Pons (tissue), 1 donor: Measurements from ENCODE around the gene DCAF17.
"Not testable (repeated sequence)": the region's sequence is repeated elsewhere in the genome, so short reads cannot be mapped to it uniquely, and the experiment has no call there.

Experiments
- DNase-seq: peaks from one replicate; pipeline ENCODE4 v3.0.0-alpha.2; 2016; ENCODE audit warnings: low spot score

Gene DCAF17

GRCh38 chr2:171410624-171411023, 23.4 kb upstream of the DCAF17 start:
- DNase-seq: no peak

DNA sequence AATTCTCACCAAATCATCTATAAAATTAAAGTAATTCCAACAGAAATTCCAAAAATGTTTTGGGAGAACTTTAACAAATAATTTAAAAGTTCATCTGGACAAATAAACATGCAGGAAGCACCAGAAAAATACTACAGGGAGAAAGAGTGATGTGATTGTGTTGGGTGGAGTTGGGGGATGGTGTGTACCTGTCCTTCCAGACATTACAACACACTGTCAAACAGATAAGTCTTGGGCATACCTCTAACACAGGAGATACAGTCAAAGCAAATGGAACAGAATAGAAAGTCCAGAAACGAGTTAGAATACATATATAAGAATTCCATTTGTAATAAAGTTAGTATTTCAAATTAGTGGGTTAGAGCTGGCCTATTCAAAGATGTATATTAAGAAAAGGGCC, 22.8 kb upstream of the DCAF17 start:
- no peak for DNase-seq

- DNase-seq: no peak
These were observed 22.1 kb upstream of the DCAF17 start for GRCh38 chr2:171411791-171412483.

- no peak for DNase-seq
These were observed 21.4 kb upstream of the DCAF17 start for GRCh38 chr2:171412571-171413175.

- DNase-seq: not testable (repeated sequence)
These were observed 19.4 kb upstream of the DCAF17 start for GRCh38 chr2:171414645-171415044.

- peak; percentile 95 for DNase-seq
These were observed 17.8 kb upstream of the DCAF17 start for GRCh38 chr2:171416009-171416926.

DNA sequence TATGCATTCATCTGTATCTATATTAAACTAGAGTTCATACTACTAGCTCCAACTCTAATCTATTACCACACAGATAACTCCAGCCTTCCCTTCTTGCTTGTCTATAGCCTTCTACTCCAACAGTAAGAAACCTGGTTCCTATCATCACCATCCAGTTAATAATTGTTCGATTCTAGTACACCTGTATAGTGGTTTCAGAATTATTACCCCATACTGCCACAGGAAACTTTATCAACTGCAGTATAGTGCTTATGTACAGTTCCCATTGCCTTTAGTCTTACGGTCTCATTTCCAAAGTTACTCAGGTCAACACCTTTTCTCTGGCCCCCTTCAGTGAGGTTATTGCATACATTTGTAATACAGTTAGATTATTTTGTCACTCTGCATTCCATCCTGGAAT, 14.7 kb upstream of the DCAF17 start:
- no peak for DNase-seq

DNA sequence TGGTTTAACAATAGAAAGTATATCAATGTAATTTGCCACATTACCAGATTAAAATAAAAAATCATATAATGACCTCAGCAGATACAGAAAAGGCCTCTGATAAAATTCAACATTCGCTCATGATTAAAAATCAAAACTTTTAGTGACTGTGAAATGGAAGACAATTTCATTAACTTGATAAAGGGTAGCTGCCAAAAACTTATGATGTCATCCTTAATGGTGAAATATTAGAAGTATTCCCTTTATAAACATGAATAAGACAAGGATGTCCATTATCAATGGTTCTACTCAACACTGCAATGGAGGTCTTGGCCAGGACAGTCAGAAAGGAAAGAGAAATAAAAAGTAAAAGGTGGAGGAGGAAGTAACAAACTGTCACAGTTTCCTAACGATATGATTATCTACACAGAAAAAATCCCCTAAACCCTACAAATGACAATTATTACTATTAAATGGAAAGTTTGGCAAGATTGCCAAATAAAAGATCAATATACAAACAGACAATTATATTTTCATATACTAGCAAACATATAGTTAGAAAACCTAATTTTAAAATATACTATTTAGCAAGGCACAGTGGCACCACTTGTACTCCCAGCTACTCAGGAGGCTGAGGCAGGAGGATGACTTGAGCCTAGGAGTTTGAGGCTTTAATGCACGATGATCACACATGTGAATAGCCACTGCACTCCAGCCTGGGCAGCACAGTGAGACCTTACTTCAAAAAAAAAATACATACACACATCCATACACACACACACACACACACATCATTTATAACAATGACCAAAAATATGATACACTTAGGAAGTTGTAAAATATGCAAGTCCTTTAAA, 13.1 kb upstream of the DCAF17 start:
- no peak for DNase-seq

- not testable (repeated sequence) for DNase-seq
These were observed 11.1 kb upstream of the DCAF17 start for GRCh38 chr2:171422710-171423495.

- no peak for DNase-seq
These were observed 3.3 kb upstream of the DCAF17 start for GRCh38 chr2:171430516-171431410.

DNA sequence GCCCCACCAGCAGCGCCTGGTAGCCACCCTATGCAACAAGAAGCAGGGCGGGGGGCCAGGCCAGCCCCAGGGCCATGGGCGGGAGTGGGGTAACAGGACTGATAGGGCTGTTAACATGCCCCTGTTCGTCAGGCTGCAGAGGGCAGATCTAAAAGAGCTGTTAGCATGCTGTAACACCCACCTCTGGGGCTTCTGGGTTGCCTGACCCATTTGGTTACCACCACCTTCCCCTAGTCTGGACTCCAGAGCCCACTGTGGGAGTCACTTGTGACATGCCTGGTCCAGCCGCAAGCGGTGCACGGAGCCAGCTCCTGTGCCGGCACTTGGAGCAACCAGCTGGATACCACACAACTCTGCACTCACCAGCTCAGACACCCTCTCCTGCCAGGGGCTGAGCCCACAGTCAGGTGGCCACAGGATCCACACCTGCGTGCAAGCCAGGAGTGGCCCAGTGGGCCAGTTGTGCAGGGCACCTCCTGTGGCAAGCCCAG, 2.3 kb upstream of the DCAF17 start:
- DNase-seq: no peak

DNA sequence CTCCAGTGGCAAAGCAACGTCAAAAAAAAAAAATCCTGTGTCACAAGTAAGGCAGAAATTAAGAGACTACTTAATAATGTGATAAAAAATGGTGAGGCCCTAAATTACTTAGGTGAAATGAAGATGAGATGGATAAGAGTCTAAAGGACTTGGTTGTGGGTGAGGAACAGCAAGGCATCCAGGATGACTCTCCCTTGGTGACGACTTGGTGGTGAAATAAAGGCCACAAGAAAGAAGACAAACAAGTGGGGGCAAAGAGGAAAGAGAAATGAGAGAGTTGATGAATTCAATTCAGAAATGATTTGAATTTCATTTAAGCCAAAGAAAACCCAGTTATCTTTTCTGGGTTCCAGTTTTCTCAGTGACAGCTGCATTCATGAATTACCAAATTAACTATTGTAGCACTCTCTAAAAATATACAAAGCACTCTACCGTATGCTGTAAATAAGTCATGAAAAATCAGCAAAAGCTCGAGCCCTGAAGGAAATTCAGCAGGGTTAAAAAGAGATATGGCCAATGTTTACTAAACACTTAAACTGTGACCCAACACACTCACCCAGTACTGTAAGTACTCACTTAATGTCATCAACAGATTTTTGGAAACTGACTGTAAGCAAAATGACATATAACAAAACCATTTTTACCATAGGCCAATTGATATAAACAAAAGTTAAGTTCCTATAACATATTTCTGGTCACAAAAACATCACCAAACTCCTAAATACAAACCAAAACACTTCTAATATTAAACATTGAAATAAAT, 1.6 kb upstream of the DCAF17 start:
- DNase-seq: no peak

DNA sequence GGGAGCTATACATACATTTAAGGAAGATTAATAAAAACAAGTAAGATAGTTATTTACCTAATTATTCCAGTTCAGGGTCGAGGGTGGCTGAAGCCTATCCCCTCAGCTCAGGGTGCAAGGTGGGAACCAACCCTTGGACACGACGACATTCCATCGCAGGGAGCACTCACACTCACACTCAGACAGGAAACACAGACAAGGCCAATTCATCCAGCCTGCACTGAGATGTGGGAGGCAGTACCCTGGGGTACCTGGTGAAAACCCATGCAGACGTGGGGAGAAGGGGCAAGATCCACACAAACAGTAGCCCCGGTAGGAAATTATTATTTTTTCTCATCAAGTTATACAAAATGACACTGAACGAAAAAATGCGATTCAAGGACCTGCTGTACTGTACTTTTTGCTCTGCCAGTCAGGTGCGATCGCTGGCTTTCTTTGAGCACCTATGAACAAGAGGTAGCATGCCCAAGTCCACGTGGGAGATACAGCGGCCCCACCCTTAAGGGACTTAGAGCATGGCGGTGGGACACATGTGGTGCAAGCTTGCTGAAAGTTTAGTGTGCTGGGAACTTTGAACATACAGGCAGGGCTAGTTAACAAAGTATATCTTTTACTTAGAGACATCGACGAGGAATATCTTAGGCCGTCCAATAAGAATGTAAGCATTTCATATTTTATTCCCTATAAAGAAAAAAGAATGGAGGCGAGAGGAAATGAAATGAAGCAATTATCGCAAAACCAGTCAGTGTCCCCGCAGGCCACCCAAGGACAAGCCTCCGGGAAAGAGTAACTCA, 860 bp upstream of the DCAF17 start:
- DNase-seq: peak; percentile 31

- no peak for DNase-seq
These were observed 338 bp upstream of the DCAF17 start, which contains the start of gene METTL8 for GRCh38 chr2:171433763-171434012. Gene METTL8, minus strand, starts transcription at chr2:171433990. Its CDS starts 41,805 bp downstream, at chr2:171392185.

DNA sequence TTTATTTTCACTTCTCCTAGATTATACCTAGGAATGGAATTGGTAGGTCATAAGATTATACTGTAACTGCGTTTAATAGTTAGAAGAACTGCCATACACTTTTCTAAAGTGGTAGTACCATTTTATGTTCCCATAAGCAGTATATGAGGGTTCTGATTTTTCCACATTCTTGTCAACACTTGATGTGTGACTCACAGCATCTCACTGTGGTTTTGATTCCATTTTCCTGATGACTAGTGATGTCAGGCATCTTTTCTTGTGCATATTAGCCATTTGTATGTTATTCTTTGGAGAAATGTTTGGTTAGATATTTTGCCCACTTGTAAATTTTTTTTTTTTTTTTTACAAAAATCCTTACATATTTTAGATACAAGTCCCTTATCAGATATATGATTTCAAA, 2.3 kb downstream of the DCAF17 start:
- no peak for DNase-seq

- no peak for DNase-seq
These were observed 7.4 kb downstream of the DCAF17 start for GRCh38 chr2:171441470-171441869.

DNA sequence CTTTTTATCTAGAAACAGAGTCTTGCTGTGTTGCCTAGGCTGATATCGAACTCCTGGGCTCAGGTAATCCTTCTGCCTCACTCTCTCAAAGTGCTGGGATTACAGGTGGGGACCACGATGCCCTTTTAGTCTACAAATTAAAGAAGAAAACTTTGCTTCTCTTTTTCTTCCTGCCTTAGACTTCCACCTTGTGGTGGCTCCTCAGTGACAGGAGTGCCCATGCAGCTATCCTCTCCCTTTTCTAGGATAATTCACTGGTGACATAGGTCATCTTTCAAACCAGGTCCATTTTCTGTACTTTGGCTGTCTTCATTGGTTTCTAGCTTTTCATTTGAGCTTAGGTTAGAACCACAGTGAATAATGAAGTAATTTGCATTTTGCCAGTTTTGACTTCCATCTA, 13.6 kb downstream of the DCAF17 start:
- no peak for DNase-seq

GRCh38 chr2:171451074-171451473, 17.0 kb downstream of the DCAF17 start:
- no peak for DNase-seq

- DNase-seq: no peak
These were observed 18.7 kb downstream of the DCAF17 start for GRCh38 chr2:171452773-171453172.
